GM19463 (cell line): ENCODE measurements around the gene DDAH1.

Experiments used
- ATAC-seq: cut with Tn5 transposase; IDR thresholded peaks from one replicate; pipeline ENCODE4 v1.9.1; 2021; ENCODE audit warnings: mild to moderate bottlenecking, moderate library complexity; ENCODE audit not compliant: unreplicated experiment

DDAH1 gene

DNA sequence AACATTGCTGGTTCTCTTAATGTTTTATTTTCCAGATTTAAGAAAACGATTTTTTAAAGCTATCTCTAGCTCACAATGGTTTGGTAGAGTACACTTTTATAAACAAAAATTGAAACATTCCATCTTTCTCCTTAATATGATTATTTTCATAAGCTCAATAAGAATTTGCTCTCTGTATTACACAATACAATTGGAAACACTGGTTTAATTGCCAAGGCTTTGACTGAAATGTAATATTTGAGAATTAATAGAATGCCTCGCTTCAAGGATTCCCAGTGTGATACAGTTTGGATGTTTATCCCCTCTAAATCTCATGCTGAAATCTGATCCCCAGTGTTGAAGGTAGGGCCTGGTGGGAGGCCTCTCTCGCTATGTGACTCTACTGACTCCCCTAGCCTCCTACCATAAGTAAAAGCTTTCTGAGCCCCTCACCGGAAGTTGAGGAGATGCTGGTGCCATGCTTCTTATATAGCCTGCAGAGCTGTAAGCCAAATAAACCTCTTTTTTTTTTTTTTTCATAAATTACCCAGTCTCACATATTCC is 67.4 kb downstream of the DDAH1 start:
- ATAC-seq: no peak

DNA sequence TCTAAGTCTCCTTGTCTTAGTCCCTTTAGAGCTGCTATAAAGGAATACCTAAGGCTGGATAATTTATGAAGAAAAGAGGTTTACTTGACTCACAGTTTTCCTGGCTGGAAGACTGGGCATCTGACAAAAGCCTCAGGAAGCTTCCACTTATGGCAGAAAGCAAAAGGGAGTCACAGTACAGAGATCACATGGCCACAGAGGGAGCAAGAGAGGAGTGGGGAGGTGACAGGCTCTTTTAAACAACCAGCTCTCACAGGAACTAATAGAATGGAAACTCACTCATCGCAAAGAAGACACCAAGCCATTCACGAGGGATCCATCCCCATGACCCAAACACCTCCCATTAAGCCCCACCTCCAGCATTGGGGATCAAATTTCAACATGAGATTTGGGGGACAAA is 68.8 kb downstream of the DDAH1 start:
- ATAC-seq: no peak

DNA sequence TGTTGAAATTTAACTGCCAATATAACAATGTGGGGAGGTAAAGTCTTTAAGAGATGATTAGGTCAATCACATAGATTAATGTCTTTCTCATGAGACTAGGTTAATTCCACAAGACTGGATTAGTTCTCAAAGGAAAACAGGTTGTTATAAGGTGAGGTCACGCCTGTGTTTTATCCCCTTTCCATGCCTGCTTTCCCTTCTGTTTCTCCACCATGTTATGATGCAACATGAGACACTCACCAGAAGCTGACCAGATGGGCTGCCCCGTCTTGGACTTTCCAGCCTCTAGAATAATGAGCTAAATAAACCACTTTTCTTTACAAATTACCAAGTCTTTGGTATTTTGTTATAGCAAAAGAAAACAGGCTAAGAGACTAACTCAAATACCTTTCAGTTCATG is 70.8 kb downstream of the DDAH1 start:
- no peak for ATAC-seq

DNA sequence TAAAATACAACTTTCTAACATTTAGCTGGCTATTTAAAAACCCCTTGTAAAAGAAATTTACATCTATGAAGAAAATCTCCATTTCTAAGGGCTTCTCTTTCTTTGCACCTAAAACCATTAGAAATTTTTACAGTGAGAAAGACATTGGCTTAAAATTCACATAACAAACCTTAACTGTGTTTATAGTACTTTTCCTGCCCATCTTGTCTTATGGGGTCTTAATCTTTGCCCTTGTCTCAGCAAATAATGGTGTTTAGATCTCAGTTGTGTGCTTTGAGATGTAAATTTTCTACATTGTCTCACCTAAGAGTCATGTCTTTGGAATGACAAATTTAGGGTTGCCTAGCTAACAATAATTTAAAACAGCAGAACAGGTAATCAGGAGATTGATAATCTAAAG is 71.5 kb downstream of the DDAH1 start:
- no peak for ATAC-seq

DNA sequence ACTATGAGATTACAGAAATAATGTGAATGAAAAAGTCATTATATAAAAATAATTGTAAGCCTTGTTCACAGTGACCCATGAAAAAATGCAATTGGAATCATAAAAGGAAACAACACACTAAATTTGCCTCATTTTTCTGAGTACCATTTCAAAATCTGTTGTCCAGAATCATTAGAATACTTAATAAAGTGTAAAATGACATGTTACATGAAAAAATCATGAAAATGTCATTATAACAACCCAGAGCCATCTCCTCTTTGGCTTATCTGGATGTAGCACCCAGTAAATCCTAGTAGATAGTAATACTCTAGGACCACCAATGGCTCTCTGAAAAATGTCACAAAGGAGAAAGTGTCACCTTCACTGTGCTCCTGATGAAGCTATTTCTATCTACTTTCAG is 76.5 kb downstream of the DDAH1 start:
- no peak for ATAC-seq

DNA sequence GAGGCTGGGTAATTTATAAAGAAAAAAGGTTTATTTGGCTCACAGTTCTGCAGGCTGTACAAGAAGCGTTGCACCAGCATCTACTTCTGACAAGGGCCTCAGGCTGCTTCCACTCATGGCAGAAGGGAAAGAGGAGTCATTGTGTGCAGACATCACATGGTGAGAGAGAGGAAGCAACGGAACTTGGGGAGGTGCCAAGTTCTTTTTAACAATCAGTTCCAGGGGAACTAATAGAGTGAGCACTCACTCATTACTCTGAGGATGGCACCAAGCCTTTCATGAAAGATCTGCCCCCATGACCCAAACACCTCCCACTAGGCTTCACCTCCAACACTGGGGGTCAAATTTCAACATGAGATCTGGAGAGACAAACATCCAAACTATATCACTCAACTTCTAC is 77.2 kb downstream of the DDAH1 start:
- no peak for ATAC-seq

DNA sequence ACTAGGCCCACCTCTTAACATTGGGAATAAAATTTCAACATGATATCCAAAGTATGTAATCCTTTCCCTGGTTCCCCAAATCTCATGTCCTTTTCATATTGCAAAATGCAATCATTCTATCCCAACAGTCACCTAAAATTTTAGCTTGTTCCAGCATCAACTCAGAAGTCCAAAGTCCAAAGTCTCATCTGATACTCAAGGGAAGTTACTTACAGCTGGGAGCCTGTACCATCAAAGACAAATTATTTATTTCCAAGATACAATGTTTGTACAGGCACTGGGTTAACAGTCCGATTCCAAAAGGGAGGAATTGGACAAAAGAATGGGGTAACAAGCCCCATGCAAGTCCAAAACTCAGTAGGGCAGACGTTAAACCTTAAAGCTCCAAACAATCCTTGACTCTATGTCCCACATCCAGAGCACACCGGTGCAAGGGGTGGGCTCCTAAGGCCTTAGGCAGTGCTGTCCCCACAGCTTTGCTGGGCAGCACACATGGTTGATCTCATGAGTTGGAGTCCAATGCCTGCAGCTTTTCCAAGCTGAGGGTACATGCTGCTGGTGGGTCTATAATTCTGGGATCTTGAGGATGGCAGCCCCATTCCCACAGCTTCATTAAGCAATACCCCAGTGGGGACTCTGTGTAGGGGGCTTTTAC is 78.8 kb downstream of the DDAH1 start:
- no peak for ATAC-seq

DNA sequence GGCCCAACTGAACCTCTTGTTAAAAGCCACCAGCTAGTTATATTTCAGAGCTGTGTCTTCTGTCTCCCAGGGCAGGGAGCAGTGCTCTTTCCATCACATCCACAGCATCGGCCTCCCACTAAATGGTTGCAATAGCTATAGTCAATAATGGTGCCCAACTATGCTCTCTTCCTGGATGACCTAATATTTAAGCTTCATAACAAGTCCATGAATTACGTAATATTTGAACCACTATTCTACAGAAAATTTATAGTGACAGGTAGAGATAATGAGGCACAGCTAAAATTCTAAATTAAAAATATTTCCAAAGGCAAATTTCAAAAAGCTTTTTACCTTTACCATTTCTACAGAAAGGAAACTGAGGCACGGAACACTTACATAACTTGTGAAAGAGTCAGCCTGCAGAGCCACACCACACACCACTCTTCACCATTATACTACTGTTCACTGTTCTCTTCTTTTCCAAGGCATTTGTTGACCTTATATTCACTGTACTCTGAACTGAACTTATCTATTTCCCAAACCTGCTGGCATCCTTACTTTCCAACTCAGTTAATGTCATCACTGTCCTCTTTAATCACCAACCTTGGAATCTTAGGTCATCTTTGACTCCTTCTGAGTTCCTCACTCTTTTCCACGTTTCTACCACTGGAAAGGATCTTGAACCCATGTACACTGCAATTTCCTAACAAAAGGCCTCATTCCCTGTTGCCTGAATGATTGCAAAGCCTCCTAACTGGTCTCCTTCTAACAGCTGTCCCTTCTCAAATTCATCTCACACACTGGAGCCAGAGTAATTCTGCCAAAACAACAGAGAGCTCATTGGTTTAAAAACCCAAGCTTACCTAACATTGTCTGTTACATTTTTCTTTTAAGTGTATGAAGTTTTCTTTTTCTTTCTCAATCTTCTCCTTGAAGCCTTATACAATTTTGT is 85.5 kb downstream of the DDAH1 start:
- ATAC-seq: no peak

DNA sequence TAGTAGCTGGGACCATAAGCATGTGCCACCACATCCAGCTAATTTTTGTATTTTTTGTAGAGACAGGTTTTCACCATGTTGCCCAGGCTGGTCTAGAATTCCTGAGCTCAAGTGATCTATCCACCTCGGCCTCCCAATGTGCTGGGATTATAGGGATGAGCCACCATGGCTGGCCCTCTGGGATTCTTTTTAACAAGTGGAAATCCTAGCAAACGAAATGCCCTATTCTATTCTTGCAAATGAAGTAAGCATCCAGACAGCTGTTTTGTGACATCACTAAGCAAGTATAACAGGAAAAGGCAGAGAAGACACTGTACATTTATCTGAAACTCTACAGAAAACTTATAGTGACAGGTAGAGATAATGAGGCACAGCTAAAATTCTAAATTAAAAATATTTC is 86.4 kb downstream of the DDAH1 start:
- no peak for ATAC-seq

DNA sequence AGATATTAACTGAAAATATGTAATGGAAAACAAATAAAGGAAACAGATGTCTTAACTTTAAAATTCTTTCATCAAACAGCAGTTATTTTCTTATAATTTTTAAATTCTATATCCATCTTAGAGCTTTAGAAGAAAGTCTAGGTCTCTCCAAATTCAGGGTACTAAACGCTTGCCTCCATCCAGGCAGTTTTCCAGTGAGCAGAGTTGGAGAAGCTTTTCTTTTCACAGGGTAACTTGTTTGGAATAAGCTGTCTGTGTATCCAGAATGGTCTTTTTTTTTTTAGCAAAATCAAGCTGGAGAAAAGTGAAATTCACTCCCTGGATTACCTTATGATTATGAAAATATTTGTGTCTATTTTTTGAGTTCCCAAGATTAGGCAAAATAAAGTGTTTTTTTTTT is 88.6 kb downstream of the DDAH1 start:
- ATAC-seq: no peak

DNA sequence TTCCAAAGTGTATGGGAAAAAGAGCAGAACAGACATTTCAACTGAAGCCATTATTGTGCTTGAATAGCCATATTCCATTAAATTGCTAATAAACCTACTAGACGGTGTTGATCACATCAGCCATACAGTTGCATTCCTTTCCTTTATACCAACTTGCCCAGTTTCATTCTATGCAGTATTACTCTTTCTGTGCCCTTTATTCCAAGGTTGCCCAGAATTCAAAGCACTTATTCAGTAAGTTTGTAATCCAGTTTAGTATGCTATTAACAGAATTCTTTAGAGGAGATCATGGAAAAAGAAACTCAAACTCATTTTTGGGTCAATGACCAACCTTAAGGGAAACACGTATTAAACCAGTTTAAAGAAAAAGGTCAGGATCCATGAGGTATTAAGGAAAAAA is 89.5 kb downstream of the DDAH1 start:
- ATAC-seq: no peak

DNA sequence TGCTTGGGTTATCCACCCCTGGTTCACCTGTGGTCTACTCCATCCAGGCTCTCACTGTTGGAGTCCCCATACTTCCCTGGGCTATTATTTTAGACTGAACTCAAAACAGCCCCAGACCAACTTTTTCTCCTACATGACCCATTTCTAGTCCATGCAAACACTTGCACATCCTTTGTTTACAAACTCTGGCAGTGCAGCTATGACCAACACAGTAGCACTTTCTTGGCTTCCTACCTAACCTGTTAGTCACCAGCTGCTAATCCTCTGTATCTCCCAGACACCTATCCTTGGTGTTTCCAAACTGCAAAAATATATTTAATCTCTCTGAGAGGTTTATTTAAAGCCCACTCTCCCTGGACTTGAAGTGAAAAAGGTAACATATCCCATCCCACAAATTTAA is 90.8 kb downstream of the DDAH1 start:
- ATAC-seq: no peak

DNA sequence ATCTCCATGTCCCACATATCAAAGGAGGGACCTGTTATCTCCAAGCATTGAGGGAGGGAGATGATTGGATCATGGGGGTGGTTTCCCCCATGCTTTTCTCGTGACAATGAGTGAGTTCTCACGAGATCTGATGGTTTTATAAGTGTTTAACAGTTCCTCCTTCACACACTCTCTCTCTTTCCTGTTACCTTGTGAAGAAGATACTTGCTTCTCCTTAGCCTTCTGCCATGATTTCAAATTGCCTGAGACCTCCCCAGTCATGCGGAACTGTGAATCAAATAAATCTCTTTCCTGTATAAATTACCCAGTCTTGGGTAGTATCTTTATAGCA is 91.6 kb downstream of the DDAH1 start:
- no peak for ATAC-seq

DNA sequence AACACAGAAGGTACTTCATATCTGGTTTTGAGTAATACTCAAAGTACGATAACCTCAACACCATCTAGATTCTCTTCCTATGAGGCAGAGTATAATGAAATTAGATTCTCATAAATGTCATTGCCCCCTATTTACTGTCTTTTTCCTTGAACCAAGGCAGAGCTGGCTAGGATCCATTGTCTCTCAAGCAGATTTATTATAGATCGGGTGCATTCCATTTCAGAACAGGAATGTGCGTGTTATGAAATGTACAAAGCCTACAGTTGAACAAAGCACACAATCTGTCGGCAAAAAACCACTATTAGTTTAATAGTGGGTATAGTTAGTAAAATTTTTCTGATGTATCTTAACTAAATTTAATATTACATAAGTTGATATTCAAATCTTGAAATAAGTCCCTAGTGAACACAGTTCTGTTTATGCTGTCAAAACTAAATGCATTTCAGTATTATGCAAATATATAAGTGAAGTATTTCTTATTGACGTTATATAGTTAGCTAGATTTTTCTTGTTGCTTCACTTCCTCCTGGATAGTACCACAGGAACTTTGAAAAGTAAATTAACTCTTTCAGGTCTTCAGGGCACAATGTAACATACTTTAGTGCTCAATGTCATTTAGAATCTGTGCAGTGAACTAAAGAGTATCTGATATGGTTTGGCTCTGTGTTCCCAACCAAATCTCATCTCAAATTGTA is 92.1 kb downstream of the DDAH1 start:
- no peak for ATAC-seq

DNA sequence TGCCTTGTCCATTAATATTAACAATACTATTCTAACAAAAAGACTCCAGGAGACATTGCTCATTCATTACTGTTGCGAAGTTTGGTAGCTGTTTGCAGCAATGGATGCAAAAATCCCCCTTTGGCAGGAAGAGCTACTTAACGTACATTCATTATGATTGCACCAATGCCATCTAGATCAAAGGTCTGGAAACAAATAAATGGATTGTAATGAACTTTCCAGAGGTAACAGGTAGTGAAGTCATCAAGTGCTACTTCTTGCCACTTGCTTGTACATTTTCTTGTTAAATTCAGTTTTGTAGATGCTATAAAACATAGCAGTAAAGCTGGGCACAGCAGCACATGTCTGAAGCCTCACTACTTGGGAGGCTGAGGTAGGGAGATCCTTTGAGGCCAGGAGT is 93.9 kb downstream of the DDAH1 start:
- no peak for ATAC-seq

DNA sequence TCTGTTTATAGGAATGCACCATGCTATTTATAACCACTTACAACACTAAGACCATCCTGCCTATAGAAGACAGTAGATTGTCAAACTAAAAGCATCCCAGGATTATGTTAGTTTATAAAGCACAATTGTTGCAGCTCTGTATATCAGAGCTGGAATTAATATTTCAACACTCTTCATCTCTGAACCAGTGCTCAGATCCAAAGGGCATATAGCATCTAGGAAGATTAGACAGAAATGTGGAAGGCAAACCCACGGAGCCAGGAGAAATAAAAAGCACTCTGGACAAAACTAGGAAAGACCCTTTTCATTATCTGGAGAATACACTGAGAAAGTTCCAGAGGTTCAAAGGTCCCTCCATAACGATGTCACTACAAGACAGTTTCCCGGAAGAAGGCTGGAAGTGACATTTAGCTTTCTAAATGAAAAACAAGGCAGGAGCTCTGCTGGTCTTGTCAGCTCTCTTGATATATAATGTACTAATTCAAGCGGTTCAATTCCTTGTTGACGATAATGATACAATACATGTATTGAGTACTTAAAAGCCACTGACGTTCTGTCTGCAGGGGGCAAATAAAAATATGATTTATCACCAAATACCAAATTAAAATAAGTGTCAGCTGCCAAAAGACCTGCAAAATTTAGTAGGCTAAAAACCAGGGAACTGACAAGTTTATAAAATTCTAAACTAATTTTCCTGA is 96.7 kb downstream of the DDAH1 start:
- ATAC-seq: no peak

DNA sequence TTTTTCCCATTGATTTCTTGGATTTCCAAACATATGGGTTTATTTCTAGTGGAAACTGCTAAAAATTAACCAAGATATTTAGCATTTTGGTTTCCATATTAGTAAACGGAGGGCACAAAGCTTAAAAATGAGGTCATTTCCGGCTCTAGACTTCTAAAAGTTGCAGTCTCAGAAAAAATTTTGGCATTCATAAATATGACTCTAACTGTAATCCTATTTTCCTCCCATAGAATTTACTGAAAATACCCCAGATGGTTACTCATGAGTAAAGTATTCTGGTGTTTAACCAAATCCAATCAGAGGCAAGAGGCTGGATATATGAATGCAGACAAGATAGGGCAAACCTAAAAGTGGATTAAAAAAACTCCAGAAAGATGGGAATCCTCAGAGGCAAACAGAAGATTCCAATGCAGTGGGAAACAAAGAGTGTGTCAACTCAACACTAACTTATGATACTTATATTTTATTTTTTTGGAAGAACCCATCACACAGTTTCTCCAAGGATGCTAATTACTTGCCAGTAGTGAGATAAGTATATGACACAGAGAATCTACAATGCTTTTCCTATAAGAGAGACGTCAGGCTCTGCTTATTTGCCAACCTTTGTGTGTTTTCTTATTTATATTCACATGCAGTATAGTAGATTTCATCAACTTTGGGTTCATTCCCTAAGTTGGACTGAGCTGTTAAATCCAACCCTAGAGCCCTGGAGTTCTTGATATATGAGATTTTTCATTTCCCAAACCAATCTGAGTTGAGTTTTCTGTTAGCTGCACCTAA is 98.4 kb downstream of the DDAH1 start:
- no peak for ATAC-seq

DNA sequence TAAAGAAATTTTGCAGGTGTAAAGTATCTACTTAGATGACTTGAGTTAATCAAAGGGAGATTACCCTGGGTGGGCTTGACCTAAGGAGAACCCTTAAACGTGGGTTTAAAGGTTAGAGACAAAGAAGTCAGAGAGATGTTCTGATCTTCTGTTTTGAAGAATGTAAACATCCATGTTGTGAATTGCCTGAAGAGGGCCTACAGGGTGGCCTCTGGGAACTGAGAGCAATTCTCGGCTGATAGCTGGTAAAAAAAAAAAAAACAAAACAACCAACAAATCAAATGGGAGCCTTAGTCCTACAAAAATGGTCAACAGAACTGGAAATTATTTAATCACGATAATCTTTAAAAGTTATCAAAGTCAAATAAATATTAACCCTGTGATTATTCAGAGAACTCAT is 99.1 kb downstream of the DDAH1 start:
- ATAC-seq: no peak

DNA sequence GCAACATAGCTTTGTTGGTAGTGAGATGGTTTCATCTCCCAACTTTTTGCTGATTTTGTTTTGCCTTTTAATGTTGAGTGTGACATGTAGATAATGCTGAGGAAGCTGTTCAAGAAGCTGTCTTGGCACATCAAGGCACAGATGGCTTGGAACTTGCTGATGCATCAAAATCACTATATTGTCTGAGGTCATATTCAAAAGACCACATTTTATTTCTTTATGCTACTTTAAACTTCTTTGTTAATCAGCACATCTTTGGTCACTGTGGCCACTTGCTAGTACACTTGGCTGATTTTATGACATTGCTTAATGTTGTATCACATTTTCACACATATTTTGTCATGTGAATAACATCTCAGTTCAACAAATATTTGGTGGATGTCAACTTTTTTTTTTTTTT is 101.4 kb downstream of the DDAH1 start:
- no peak for ATAC-seq

DNA sequence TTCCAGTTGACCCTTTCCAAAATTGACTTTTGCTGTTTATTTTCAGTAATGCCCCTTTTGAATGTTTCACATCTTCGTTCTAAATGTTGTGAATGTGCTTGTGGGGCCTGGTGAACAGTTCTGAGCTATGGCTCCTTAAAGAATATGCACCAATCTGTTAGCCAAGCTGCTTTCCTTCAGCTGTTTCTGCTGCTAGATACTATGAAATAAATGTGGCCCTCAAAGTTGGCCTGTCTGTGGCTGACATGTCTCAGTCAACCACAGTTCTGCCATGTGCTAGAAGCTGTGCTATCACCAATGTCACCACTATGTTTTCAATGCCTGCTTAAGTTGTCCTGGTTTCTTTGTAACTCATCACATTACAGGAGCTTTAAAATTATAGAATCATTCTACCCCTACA is 101.9 kb downstream of the DDAH1 start:
- no peak for ATAC-seq
